HG03432 (cell line): Measurements from ENCODE around the gene CDH16.

ENCODE experiments used
- ATAC-seq: cut with Tn5 transposase; IDR thresholded peaks from one replicate; pipeline ENCODE4 v1.9.1; 2021; ENCODE audit warnings: mild to moderate bottlenecking, moderate library complexity; ENCODE audit not compliant: unreplicated experiment

Gene CDH16

DNA sequence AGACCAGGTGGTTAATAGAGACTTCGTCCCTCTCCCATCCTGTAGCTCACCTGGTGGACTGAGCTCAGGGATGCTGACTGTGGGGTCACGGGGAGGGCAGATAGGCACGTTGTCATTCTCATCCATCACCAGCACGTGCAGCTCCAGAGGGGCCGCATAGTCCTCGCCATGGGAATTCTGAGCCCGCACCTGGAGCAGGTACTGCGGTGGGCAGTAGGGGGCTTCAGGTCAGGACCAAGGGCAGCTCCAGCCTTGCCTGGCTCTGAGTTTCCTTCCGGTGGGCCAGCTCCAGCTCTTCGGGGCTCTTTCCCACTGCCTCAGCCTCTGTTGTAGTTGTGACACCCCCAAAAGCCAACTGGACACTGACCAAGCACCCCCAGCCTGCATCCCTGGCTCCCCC lies 5.6 kb downstream of the CDH16 start:
- ATAC-seq = no peak

DNA sequence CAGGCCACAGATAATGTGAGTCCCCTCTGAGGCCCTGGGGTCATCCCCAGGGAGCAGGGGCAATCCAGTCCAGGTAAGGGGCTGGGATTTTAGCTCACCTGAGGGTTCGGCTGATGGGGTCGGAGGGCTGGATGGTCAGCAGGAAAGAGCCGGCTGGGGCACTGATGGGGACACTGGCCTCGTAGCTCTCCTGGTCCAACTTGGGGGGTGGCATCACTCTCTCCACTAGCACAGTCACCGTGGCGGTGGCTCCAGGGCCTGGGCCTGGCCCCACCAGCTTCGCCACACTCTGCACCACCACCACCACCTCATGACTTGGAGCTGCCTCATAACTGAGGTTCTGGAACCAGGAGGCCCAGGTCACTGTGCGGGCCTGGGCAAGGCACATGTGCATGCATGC lies 6.9 kb downstream of the CDH16 start:
- ATAC-seq = no peak

DNA sequence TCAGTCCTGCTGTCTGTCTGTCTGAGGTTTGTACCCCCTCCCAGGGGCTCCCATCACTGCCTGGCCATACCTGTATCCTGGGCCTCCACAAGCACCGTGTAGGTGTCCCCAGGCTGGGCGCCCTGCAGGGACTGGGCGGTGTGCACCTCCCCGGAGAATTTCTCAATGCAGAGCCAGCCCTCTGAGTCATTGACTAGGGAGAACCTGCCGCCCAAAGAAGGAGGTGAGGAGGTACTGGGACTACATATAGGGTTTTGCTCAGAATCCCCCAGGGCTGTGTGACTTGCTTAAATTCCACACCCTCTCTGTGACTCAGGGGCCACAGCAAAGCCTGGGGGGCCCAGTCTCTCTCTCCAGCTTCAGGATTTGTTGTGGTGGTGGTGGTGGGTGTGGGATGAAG lies 7.6 kb downstream of the CDH16 start:
- no peak for ATAC-seq

DNA sequence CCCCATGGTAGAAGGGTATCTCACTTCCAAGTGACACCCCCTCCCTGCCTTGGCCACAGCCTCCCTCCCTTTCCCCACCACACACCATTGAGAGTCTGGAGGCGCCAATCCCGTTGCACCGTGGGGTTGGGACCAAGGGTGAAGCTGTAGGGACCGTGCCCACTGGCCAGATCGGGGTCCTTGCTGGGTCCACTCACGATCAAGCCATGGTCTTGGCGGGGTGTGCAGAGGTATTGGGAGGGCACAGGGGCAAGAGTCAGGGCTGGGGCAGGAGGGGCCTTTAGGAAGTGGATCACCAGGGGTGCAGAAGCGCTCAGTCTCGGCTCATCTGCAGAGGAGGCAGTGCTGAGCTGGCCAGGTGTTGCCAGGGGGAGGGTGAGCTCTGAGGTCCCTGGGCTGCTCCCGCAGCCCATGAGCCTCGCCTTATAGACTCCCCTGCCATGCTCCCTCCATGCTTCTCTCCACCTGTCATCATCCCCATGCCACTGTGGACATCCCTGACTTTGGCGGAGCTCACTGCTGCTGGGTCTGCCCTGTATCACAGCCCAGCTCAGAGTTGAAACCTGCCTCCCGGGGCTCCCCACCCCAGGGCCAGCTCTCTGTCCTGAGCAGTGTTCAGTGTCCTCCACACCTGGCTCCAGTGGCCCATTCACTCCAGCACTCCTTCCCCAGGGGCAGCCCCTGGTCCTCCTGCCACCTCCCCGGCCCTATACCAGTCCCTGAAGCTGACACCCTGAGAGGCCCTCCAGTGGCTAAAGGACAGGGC lies 8.3 kb downstream of the CDH16 start:
- no peak for ATAC-seq

DNA sequence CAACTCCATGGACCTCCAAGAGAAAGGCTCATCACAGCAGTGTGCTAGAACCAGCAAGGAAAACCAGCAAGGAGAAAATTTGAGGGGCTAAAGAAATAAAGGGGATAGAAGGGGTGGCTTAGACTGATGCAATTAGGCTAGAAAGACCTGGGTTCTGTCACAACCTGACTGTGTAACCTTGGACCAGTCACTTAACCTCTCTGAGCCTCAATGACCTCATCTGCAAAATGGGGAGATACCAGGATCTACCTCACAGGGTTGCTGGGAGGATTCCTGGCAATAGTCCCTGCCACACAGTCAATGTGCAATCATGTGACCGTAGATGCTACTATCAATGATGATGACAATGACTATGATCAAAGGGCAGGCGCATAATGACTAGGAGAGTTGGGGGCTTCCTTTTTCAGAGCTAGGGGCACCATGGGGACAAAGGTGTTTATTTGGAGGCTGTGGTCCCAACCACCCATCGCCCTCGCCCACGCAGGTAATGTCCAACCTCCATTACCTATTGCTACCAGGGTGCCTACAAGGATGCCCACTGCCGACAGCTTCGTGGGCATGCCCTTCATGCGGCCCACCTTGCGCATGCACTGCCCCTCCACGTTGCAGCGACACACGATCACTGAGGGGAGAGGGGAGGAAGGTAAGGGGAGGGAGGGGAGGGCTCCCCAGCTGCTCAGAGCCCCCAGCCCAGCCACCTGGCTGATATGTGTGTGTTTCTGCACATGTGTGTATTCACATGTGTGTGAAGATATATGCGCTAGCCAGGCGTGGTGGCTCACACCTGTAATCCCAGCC lies 9.7 kb downstream of the CDH16 start:
- no peak for ATAC-seq

DNA sequence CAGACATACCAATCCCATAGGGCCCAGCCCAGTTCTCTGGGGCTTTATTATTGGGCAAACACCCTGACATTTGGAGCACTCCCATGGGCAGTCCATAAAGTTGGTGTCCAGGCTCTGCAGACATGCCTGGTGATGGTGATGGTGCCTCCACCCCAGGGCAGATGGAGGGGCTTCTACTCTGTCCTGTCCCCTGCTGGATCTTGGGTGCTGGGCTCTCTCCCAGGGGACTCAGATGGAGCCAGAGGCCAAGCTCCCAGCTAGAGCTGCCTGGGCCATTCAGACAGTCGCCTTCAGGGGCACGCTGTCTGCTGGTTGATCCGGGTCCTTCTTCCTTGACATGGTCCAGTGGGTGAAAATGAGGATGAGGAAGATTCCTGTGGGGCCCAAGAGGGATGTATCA lies 10.6 kb downstream of the CDH16 start:
- no peak for ATAC-seq

DNA sequence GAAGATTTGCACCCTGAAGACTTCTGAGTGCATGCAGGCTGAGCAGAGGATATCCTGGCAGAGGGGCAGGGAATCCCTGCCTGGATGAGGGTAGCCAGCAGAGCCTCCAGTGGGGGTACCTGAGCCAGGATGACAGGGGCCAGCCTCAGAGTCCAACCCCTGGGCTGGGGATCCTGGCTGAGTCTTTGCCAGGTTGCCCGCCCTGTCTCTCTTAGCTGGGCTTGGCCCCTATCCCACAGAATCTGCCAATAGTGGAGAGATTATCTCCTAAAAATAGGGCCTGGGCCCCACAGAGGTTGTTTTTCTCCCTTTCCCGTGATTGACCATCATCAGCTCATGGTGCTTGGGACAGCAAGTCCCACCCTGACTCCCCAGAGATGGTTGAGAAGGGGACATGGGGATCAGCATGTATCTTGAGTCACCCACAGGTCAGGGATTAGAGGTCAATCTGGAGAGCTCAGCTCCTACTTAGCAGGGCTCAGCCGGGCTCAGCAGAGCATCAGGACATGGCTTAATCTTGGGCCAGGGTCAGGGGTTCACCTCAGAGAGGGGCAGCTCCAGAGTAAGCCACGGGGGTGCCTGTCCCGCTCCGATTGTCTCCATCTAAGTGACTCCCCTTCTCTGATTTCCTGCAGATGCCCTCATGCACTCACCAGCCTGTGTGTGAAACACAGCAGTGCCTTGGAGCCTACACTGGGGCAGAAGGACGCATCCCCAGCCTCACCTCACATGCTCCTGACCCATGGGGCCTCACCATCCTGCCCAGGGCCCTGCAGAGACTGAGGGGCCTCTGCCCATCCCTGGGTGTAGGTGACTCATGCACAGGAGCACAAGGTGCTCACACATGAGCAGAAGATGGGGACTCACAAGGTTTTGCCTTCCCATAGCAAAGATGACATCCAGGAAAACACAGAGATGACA lies 11.5 kb downstream of the CDH16 start:
- no peak for ATAC-seq

DNA sequence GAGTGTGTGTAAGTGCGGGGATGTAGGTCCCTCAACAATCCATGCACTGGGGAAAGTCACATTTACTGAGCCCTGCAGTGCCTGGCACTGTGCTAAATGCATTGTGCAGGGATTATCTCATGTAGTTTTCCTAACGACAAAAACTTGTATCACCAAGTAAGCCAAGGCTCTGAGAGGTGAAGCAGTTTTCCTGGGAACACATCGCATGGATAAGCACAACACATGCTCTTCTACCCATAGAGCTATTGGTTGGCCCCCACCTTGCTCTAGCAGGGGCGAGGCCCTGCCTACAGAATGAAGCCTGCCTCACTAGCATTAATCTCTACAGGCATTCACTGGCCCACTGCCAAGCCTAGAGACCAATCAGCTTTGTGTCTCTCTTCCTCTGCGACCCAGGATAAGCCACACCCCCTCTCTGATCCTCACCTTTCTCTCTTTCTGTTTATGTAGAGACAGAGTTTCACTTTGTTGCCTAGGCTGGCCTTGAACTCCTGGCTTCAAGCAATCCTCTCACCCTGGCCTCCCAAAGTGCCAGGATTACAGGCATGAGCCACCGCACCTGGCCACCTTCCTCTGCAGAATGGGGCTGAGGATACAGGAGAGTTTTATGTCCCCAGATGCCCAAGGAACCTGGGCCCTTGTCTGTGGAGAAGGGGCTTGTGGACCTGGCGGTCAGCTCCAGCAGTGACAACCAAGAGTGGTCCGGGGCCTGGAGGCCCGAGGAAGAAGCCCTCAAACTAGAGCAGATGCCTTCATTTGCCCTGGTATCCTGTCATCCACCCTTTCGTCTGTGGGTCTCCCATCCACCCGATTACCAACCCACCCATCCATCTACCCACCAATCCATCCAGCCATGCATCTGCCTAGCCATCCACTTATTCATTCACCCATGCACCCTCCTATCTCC lies 12.8 kb downstream of the CDH16 start:
- no peak for ATAC-seq

DNA sequence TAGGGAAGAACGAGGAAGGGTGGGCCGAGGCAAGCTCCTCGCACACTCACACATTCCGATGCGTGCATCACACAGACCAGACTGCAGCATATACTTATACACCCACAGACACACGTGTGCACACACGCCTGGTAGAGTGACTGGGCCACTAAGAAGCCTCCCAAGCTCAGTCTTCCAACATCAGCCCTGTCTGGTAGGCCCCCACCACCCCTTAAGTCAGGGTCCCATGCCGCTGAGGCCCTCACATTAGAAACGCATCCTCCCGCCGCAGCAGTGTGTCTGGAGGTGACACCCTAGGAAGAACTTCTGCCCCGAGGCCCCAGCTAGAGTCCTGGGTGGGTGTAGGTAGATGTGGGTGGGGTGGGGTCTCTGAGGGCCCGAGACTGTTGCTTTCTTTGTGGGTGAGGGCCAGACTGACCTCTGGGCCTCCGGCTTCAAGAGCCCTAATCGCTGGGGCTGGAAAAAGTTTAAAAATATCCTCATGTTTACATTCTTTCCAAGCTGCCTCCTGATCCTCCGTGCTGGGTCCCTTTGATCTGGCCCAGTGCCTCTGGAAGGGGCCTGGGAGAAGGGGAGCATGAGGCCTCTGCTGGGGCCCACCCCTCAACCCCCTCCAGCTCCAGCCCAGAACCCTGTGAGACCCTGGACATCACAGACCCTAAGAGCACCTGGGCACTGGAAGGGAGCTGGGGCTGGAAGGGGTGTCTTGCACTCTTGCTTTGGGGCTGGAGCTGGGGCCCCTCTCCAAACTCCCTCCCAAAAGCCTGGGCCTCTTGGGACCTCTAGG lies 13.6 kb downstream of the CDH16 start:
- no peak for ATAC-seq

DNA sequence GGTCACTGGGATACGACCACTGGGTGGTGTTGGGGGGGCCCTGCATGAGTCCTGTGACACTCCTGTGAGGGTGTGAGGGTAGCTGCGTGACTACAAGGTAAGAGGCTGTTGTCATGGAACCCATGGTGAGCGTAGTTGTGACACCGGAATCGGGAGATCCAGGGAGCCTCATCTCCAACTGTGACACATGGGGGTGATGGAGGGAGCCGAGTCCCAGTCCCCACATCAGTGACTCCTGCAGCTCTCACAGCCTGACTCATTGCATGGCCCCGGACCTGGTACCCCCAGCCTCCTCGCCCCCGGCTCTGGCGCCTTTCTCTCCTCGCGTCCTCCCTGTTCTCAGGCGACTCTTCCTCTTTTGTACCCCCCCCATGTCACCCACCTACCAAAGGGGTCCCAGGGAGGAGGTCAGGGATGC lies 14.2 kb downstream of the CDH16 start:
- no peak for ATAC-seq

DNA sequence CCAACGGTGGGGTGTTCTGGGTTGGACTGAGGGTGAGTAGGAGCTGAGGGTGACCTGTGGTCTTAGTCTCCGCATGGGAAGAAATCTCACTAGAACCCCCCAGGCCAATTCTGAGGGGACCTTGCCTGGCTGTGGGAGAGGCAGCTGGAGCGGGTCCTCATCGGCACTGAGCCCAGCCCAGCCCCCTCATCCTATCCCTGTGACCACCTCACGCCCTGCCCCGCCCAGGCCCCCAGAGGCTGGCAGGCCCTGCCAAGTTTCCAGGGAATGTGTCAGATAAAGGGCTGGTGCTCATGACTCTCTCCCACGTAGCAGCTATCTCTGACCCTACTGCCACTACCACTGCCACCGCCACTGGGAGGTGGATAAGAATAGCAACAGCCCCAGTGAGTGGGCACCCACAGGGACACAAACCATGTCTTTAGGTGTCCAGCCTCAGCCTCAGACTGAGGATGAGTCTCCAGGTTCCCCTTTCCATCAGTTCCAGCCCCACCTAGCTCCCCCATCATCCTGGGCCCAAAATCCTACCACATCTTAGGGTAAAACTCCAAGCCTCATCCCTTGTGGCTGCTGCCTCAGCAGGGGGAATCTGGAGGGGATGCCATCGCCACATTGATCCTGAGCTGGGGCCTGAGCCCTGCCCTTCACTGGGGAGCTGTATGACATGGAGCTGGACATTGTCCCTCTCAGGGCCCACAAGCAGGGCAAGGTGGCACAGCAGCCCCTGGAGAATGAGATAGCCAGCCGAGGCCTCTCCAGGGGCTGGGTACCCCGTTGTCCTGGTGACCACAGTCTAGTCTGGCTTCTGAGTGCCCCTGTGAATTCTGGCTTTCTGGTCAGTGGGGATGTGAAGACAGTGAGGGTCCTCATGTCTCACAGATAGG lies 14.9 kb downstream of the CDH16 start:
- ATAC-seq = no peak

DNA sequence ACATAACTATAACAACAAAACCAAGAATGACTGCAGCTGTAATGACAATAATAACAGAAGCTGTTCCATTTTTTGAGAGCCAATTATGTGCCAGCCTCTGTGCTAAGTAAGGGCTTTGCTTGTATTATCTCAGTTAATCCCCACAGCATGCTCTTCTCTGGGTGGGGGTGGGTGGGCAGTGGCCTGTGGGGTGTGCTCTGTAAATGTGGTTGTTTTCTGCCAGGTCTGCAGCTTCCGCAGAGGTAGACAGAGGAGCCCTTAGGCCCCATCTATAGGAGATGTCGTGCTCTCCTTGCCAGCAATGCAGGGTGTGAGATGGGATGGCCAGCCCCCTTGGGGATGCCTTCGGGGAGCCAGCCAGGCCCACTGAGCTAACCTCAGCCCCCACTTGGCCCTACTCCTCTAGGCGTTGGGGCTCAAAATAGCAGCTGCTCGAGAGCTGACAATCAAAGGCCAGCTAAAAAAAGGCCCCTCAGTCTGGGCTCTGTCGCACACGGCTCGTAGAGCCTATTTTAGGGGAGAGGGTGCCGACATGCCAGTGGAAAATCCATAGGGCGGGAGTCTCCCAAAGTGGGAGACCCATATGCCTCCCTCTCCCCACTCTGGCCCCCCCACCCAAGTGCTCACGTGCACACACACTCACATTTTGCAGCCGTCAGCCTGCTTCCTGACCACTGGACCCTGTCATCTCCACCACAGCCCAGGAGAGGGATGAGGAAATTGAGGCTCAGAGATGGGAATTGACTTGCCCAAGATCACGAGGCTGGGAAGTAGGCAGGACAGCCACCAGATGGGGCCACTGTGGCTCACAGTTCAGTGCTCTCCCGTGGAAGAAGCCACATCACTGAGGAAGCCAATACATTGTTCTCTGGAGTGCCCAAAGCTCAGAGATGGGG lies 15.8 kb downstream of the CDH16 start:
- ATAC-seq = no peak

DNA sequence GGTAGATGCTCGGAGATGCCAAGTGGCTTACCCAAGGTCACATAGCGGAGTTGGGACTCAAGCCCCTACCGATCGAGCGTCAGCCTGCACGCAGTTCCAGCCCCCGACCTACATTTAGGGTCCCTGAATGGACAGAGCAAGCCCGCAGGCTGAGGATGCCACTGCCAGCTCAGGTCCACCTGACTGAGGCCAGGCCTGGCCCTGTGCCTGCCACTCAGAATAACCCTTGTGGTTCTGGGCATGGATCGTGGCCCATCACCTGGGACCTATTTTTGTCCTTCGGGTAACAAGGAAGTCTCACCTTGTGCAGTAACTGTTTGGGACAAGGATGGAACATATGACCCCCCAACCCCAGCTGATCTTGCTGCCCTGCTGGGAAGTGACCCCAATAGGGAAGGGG lies 17.1 kb downstream of the CDH16 start:
- ATAC-seq = no peak

DNA sequence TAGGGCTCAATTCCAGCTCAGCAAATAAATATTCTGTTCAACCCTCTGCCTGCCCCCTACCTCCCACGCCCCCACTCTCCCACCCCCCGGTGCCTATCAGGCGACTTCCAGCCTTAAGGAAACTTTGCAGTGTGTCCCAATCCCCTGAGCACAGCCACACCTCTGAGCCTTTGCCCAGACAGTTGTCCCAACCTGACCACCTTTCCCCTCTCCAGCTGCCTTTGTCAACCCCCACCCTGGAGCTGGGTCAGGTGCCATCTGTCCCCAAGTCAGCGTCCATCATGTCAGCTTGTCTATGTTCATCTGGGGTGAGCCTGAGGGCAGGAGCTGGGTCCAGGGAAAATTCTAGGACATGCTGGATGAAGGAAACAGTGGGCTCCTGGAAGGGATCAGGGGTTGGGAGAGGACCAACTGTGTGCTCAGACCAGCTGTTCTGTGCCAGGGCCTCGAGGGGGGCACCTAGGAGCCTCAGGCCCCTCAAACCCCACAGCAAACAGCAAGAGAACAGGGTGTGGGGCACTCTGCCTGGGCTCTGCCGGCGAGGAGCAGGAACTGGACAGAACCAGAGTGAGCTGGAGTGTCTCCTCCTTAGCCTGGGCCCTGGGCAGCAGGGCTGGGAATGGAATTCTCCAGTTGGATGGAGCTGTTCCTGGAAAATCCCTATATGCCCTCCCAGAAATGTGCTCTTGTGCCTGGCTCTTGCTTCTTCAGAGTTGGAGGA lies 17.8 kb downstream of the CDH16 start:
- ATAC-seq = no peak

DNA sequence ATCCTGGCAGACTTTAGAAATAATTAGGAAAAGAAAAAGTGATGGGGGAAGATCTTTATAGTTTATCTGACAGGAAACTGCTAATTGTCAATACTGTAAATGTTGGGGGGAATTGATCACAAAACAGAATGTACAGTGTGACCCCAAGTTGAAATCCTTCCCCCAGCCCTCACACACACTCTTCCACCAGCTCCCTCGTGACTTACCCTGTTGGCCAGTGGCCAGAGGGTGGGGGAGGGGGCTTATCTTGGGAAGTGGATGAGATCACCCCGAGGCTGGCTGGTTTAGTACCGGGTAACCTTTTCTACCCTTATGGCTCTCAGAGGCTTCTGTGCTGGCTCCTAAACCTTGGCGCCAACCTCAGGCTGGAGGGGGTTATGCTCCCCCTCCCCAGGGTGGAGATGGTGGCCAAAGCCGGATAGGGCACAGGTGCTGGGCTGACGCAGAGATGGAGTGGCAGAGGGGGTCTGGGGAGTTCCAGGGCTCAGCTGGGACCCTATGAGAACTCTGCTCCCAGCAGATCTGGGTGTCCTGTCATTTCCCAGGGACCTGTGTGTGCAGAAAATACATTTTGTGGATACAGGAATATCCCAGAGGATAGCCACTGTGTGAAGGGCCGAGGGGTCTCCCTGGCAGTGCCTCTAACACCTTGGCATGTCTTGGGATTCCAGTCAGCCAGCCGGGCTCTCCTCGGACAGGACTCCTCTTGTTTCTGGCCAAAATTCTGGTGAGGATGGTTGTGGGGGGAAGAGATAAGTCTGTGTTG lies 18.6 kb downstream of the CDH16 start:
- ATAC-seq = no peak

DNA sequence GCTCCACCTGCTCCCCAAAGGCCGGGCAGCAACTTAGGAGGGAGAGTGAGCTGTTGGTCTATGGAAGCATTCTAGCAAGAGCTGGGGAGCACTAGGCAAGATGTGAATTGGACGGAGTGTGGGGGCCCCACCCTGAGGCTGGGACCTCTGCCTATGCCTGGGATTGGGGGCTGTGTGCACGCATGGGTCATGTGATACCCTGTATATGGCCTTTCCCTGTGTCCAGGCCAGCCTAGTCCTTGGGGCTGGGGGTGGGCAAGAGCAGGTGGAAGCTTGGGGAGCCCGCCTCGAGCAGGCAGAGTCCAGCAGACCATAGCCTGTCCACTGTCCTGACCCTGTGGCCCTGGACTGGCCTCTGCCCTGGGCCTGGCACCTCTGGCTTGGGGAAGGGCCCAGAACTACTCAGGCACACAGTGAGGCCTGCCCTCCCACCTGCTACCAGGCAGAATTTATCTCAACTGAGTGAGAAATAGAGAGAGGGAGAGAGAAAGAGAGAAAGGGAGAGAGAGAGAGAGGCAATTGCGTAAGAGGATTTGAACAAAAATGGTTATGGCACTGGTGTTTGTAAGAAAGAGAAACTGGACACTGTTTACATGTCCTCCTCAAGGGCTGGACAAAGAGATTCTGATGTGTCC lies 19.3 kb downstream of the CDH16 start:
- no peak for ATAC-seq
